Glutamatergic neuron (in vitro differentiated cells): Measurements from ENCODE around the gene WDR20. TPM values are rescaled to one million over a fixed set of nuclear protein-coding genes. Genes with fewer than 3 reads are reported as not detected.
A peak's percentile ranks its signal among the peaks of the same experiment; 100 is the strongest.

Source experiments
- DNase-seq: peaks from one replicate; pipeline ENCODE4 v3.0.0; 2022
- H3K27ac Mint-ChIP-seq: one replicate; pipeline ENCODE4 v1.8.0; 2020; ENCODE audit warnings: mild to moderate bottlenecking, mixed read lengths, inconsistent platforms; ENCODE audit not compliant: unreplicated experiment
- H3K27me3 Mint-ChIP-seq: one replicate; pipeline ENCODE4 v1.8.0; 2020; ENCODE audit warnings: mild to moderate bottlenecking, moderate library complexity, mixed read lengths, inconsistent platforms; ENCODE audit not compliant: unreplicated experiment
- H3K36me3 Mint-ChIP-seq: one replicate; pipeline ENCODE4 v1.8.0; 2020; ENCODE audit warnings: mild to moderate bottlenecking, mixed read lengths, inconsistent platforms; ENCODE audit not compliant: unreplicated experiment
- H3K4me1 Mint-ChIP-seq: one replicate; pipeline ENCODE4 v1.8.0; 2020; ENCODE audit warnings: mild to moderate bottlenecking, low read depth, mixed read lengths, inconsistent platforms; ENCODE audit not compliant: unreplicated experiment
- H3K4me3 Mint-ChIP-seq: one replicate; pipeline ENCODE4 v1.8.0; 2020; ENCODE audit warnings: mild to moderate bottlenecking, mixed read lengths, inconsistent platforms; ENCODE audit not compliant: unreplicated experiment
- H3K9me3 Mint-ChIP-seq: one replicate; pipeline ENCODE4 v1.8.0; 2020; ENCODE audit warnings: mild to moderate bottlenecking, moderate library complexity, mixed read lengths, inconsistent platforms; ENCODE audit not compliant: unreplicated experiment
- CTCF ChIP-seq: fragments of 200-600 bp; sonication (generic); IDR thresholded peaks from one replicate; pipeline ENCODE4 v1.5.0; 2021; ENCODE audit not compliant: partially characterized antibody, unreplicated experiment
- total RNA-seq: library from RNA; stranded (reverse); fragmentation: NEBNext Ultra II Directional; extraction: Animal tissue kit (Norgen Biotek cat#: 25700); gene quantifications from one replicate; pipeline ENCODE4 v1.2.1, GENCODE V29; 2021; ENCODE audit not compliant: unreplicated experiment

The WDR20 gene
- total RNA-seq, 1 donor from 2014 or later: 38.1 TPM

DNA sequence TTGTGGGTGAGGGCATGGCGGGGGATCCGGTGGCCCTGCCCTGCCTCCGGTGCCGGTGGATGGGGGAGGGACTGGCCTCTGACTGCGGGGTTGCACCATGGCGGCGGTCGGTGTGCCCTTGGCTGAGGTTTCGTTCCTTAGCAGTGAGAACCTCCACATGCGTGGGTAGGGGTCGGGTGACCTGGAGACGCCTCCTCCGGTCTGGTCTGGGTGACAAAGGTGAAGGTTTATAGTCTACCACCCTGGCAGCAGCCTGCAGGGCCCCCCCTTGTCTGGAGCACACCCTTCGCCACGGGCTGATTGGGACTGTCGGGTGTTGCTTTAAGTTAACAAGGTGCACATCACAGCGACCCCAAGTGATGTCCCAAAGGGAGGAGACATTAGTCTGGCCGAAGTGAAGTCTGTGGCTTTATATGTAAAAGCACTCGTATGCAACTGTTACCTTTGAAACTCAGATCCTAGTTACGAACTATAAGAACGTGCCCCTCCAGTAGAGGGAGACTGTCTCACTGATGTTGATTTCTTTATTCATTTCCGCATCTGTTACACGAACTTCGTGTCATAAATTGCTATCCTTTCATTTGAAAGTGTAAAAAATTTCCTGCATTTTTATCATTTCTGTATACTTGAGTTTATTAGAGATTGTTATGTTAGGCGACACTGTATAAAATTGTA, 74.4 kb downstream of the WDR20 start:
- H3K36me3 Mint-ChIP-seq: peaks cover 5% of the 10 kb centered on the region
- peaks cover 3% of the 10 kb centered on the region for H3K27me3 Mint-ChIP-seq
- DNase-seq: no peak
- peaks cover 39% of the 10 kb centered on the region for H3K4me1 Mint-ChIP-seq
- no peak overlapping the region for H3K27ac Mint-ChIP-seq
- TF ChIP-seq CTCF: no peak
- H3K9me3 Mint-ChIP-seq: peaks cover 2% of the 10 kb centered on the region
- H3K4me3 Mint-ChIP-seq: no peak overlapping the region

DNA sequence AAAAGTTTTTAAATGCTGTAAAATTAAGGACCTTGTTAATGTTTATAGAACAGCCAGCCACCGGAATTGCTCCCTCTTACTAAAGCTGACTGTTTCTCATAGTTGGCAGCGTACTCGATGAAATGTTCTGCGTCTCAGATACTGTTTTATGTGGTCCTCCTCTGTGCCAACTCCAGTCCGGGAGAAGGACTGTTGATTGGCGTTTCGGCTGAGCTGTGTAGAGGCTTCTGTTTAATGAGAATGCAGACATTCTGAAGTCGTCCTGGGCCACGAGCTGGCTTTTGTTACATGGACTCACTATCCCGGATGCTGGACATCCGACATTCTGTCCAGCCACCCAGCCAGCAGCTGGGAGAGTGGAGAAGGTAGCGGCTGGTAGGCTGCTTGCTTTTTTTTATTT, 75.4 kb downstream of the WDR20 start:
- Mint-ChIP-seq H3K27ac (no peak overlapping the region), H3K27me3 (peaks cover 3% of the 10 kb centered on the region), H3K4me3 (no peak overlapping the region), H3K4me1 (peaks cover 36% of the 10 kb centered on the region), H3K36me3 (no peaks in the 10 kb centered on the region), H3K9me3 (peaks cover 4% of the 10 kb centered on the region)
- TF ChIP-seq CTCF: no peak
- DNase-seq: no peak

DNA sequence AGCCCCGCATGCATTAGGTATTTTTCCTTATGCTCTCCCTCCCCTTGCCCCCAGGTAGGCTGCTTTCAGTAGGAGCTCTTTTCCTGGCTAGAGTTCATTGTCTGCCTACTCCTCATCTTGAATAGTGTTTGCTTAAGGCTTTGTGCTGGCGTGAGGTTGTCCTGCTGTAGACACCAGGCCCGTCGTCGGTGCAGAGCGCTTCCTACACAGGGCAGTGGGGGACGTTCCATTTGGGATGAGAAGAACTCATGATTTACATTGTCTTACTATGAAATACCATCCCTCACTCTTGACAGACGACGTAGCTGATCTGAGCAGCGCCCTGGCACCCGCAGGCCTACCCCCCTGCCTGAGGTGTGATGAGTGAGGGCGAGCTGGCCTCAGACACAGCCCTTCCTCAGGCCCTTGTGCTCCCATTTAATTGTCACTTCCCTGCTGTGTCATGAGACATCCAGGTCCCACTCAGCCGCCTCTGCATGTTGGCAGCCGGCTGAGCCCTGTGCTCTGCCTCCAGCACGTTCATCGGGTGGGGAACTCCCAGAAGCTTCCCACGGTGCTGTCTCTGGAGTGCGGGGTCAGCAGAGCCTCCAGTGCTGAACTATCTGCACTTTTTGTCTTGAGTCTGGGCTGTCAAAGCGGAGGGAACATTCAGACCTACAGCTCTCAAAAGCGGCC, 76.0 kb downstream of the WDR20 start:
- peaks cover 5% of the 10 kb centered on the region for H3K9me3 Mint-ChIP-seq
- H3K4me3 Mint-ChIP-seq: peak overlapping the region; percentile 59
- no peak for DNase-seq
- H3K36me3 Mint-ChIP-seq: no peaks in the 10 kb centered on the region
- H3K27ac Mint-ChIP-seq: peak overlapping the region; percentile 78
- H3K27me3 Mint-ChIP-seq: peaks cover 2% of the 10 kb centered on the region
- no peak for TF ChIP-seq CTCF
- peaks cover 33% of the 10 kb centered on the region for H3K4me1 Mint-ChIP-seq

DNA sequence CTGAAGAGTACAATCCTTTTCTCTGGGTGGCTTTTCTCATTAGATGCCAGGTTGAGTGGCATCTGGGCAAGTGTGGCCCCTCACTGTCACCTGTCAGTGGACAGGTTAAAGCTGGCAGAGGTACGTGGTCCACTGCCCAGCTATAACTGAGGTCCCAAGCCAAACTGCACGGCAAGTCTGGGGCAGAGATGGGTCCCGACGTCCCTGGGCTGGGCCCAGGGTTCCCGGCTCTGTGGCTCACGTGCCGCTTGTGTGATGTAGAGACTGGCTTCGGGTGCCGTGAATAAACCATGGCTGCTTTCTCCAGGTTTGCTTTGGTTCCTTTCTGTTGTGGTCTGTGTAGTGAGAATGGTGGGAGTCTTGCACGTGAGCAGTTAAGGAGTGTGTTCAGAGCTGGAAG, 77.7 kb downstream of the WDR20 start:
- no peak overlapping the region for H3K4me3 Mint-ChIP-seq
- peaks cover 2% of the 10 kb centered on the region for H3K27me3 Mint-ChIP-seq
- H3K36me3 Mint-ChIP-seq: no peaks in the 10 kb centered on the region
- H3K4me1 Mint-ChIP-seq: peaks cover 33% of the 10 kb centered on the region
- peaks cover 6% of the 10 kb centered on the region for H3K9me3 Mint-ChIP-seq
- DNase-seq: no peak
- H3K27ac Mint-ChIP-seq: peak overlapping the region; percentile 21
- TF ChIP-seq CTCF: no peak

DNA sequence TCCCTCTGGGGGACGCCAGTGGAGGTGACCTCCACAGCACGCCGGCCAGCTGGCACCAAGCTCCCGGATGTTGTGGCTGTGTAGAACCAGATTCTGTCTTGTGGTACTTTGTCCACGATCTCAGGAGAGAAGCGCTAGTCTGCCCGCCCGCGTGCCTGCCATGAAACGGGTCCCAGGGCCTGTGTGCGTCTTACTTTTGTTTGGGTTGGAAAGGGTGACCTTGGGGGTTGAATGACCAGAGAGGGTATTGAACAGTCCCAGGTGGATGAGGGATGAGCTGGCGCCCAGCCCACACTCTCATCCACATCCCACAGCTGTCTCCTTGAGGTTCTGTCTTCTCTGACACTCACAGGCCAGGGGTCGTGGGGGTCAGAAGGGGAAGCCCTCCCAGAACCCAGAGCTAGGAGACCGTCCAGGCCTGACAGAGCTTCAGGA, 78.3 kb downstream of the WDR20 start:
- no peak for TF ChIP-seq CTCF
- no peak overlapping the region for H3K4me3 Mint-ChIP-seq
- peaks cover 2% of the 10 kb centered on the region for H3K27me3 Mint-ChIP-seq
- peaks cover 35% of the 10 kb centered on the region for H3K4me1 Mint-ChIP-seq
- H3K9me3 Mint-ChIP-seq: peaks cover 6% of the 10 kb centered on the region
- no peaks in the 10 kb centered on the region for H3K36me3 Mint-ChIP-seq
- no peak for DNase-seq
- H3K27ac Mint-ChIP-seq: peak overlapping the region; percentile 21
